ENCODE data around the gene COL24A1.
"Not testable (repeated sequence)": the region's sequence is repeated elsewhere in the genome, so short reads cannot be mapped to it uniquely, and the experiment has no call there.

The COL24A1 gene

DNA sequence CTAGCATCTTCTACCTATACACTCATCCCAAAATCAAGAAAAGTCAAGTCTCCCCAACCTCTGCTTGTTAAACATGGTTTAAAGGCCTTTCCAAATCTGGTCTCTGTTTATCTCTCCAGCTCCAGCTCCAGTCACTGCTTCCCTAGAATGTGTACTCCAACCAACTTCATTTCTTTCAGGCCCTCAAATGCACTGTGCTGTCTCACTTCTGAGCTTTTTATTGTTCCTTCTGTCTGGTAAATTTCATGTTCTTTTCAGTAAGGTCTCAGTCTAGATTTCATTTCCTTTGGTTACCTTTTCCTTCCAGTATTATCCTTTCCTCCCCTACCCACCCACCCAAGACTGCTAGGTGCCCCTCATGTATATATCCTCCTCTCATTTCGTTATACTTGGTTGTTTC, 3.7 kb downstream of the COL24A1 start:
- FAIRE-seq, result no peak

DNA sequence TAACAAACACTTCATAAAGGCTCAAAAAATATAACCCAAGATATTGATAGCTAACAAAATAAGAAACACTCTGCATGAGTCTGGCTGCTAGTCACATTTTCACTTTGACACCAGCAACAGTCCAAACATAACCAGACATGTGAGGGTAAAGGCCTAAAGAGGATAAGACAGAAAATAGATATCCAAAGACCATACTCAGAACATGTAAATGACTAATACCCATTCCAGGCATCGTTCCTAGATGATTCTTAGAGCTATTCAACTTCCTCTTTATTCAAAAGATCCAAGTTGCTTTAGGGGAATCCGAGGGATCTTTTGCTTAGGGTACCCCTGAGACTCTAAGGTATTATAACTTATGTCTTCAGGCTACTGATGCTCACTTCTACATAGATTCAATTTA, 5.1 kb downstream of the COL24A1 start:
- FAIRE-seq, result no peak

GRCh38 chr1:86150553-86151055, 6.0 kb downstream of the COL24A1 start:
- FAIRE-seq, result no peak

DNA sequence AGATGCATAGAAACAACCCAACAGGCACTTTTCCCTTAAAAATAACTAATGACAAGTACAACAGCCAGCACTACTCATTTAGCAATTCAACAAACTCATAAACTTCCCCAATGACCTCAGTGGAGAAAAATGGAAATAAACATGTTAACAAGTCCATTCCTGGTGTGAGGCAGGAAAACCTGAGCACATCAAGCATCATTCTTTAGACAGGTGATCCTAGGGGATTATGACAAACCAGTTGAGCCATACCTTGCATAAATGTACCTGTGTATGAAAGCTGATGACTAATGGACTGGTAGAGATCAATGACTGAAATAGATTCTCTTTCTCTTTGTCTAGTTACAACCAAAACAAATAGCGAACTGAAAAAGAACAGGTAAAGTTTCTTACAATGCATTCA, 7.0 kb downstream of the COL24A1 start:
- FAIRE-seq, result no peak

DNA sequence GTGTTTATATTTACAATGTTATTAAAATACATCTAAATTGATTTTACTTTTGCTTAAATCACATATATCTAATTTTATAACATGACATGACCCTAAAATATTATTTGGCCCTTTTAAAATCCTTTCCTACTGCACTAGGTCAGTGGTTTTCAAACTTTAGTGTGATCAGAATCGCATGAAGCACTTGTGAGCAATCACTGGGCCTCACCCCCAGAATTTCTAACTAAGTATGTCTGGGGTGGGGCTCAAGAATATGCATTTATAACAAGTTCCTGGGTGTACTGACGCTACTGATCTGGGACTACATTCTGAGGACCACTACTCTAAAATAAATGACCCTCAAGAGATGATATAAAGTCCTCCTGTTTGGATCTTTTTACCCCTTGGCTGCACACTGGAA, 8.8 kb downstream of the COL24A1 start:
- no peak for FAIRE-seq

GRCh38 chr1:86146566-86146965, 10.0 kb downstream of the COL24A1 start:
- no peak for FAIRE-seq

GRCh38 chr1:86140281-86140880, 16.2 kb downstream of the COL24A1 start:
- FAIRE-seq, result no peak

- no peak for FAIRE-seq
Measured at GRCh38 chr1:86138746-86139145, 17.8 kb downstream of the COL24A1 start.

DNA sequence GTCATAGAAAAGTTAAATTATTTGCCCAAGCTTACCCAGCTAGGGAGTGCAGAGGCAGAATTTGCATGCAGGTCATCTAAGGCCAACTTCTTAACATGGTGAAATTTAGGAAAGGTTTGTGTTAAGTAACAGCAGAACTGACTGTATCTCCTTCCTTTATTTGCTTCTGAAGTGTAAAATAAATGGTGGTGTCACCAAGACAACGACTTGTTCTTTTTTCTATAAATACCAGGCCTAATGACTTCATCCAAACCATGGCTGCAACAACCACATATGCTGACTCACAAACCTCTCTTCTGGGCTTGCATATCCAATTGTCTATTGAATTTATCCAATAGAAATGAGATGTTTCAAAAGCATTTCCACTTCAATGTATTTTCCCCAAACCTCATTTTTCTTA, 19.1 kb downstream of the COL24A1 start:
- FAIRE-seq, result no peak

DNA sequence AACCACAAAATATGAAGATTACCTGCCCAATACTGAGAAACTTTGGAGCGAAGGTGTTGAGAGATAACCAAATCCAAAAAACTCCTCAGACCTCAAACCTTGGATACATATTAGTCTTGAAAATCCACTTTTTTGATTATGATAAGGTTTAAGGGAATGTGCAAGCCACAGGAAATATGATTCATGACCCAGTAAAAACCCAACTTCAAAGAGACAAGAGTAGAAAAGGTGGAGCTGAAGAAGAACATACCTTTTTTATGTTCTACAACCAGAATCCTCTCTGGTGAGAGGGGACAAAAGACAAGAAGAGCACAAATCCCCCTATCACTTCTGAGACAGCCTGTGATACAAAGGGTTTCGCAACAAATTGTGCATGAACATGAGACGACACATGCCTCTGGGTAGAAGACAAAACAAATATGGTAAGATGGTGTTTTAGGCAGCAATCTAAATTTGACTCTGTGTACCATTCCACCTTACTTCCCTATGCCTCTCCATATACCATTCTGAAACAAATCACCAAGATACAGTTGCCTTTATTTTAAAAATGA, 37.3 kb downstream of the COL24A1 start:
- FAIRE-seq, result no peak

DNA sequence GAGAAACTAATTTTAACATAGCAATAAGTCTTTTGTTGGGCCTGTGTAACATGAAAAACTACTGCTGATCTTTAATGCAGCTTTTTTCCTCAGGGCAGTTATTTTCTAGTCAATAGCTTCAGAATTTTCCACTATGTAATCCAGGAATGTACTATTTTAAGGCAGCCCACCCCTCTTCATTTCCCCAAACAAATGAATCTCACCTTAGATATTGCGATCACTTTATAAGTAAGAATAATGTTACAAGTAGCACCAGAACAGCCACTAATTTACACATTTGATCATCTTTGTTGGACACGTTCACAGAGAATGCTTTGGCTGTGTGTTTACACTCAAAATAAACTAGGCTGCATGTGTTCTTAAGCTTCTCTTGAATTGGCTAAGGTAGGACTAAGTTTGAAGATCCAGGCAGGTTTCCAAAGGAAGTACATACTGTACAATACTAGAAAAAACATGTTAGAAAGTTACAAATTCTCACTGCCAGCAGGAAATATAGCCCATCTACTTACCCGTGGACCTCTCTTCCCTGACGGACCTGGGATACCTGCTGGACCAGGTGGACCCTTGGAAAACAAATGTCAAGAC, 41.7 kb downstream of the COL24A1 start:
- FAIRE-seq, result no peak

DNA sequence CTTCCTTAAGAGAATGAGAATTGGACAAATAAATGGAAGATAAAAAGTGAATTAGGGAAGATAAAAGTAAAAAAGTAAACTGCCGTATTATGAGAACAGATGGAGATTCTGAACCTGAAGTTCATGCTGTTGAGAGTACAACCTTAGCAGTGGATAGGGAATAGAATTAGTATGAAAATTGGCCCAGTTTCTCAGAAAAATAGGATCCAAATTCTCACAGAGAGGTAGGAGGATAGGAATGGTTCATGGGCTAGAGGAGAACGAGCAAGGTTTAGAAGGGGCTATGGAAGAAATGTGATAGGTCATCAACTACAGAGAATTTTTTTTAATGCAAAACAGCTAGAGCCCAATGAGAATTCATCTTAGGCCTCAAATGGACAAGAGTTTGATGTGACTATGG, 42.3 kb downstream of the COL24A1 start:
- FAIRE-seq, result no peak

- FAIRE-seq, result not testable (repeated sequence)
Measured at GRCh38 chr1:86111590-86111989, 45.0 kb downstream of the COL24A1 start.

DNA sequence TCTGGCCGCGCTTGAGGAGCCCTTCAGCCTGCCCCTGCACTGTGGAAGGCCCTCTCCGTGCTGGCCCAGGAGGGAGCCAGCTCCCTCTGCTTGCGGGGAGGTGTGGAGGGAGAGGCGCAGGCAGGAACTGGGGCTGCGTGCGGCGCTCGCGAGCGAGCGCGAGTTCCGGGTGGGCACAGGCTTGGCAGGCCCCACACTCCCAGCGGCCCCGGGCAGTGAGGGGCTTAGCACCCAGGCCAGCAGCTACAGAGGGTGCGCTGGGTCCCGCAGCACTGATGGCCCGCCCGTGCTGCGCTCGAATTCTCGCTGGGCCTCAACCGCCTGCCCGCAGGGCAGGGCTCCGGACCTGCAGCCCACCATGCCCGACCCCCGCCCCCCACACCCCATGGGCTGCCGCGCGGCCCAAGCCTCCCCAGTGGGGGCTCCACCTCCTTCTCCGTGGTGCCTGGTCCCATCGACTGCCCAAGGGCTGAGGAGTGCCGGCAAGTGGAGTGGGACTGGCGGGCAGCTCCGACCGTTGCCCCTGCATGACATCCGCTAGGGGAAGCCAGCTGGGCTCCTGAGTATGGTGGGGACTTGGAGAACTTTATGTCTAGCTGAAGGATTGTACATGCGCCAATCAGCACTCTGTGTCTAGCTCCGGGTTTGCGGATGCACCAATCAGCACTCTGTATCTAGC, 46.0 kb downstream of the COL24A1 start:
- no peak for FAIRE-seq

DNA sequence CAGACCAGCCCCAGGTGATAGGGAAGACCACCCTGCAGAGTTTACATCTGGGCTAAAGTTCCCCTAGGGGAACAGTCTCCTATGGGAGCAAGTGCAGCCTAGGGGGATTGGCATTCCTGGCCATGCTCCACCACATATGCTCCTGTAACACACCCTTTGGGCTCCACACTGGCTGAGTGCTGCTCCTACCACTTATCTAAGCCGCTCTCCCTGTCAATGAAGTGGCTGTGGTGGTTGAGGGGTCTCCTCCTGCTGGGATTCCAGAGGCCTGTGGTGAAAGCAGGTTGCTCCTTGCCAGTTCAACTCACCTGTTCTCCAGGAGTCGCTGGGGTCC, 51.1 kb downstream of the COL24A1 start:
- FAIRE-seq, result no peak

DNA sequence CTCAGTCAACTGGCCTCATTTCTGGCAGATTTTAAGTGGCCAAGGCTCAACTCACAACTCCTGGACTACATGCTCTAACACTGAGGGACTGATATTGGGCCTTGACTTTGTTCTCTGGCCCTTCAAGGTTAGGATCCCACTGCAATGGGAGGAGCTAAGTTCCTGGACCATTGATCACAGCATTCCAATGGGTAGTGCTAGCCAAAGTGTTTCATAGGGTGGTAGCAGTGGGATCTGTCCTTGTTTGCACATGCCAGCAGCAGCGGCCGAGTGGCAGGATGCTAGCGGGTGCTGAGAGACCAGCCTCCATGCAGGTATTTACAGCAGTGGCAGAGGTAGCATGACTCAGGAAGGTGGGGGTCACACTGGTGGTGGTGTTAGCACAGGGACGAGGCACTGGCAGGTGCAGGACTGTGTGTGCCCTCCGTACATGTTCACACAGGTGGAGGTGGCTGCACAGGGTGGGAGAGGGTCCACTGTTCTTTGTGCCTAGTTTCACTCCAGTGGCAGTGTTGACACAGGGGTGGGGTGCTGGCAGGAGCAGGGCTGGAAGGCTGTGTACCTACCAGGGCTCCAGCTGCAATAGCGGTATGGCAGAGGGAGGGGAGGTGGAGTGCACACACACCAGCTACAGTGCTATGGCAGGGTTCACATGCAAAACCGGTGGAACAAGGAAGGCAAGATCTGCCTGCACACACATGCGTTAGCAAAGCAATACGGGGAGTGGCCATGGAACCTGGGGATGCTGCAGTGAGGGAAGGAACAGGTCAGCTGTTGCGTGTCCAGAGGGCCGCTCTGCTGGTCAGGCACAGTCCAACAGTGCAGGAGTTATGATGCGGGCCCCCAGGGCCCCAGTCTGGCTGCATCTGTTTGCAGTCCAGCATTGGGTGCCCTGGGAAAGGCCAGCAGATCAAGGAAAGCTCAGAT, 51.7 kb downstream of the COL24A1 start:
- FAIRE-seq, result no peak

DNA sequence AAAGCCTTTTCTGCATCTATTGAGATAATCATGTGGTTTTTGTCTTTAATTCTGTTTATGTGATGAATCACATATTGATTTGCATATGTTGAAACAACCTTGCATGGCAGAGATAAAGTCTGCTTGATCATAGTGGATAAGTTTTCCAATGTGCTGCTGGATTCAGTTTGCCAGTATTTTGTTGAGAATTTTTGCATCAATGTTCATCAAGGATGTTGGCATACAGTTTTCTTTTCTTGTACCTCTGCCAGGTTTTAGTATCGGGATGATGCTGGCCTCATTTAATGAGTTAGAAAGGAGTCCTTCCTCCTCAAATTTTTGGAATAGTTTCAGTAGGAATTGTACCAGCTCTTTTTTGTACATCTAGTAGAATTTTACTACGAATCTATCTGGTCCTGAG, 55.0 kb downstream of the COL24A1 start:
- no peak for FAIRE-seq

GRCh38 chr1:86100401-86100800, 56.2 kb downstream of the COL24A1 start:
- FAIRE-seq, result no peak

DNA sequence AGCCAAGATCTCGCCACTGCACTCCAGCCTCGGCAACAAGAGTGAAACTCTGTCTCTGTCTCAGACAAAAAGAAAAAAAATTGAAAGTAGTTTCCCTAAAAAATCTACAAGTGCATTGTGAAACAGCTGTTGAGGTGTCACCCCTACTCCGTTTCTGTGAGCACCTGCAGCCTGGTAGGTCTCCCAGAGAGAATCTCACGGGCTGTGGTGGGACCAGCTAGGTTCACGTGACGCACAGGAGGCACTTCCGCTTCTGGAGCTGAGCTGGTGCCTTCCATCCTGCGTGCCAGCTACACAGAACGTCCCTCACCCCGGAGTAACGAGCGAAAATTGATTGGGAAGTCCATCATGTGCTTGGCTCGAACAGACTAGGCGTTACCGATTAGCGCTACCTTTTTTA, 66.8 kb downstream of the COL24A1 start:
- no peak for FAIRE-seq

- no peak for FAIRE-seq
Measured at GRCh38 chr1:86085741-86086409, 70.7 kb downstream of the COL24A1 start.

DNA sequence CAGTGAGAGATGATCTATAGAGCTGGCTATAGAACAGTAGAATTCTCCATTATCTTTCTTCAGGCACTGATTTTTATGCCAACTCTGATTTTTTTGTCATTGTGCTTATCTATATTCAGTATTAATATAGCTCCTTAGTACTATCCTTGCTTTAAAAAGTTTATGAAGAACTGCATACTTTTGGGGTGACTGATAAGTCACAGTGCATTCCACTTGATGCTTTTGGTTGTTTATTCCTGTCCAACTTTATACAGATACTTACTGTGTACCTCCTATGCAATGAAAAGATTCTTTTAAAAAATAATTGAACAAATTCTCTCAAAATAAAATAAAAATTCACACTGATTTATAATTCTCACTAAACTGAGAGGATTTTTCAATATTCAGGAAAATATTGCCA, 71.6 kb downstream of the COL24A1 start:
- FAIRE-seq, result no peak

DNA sequence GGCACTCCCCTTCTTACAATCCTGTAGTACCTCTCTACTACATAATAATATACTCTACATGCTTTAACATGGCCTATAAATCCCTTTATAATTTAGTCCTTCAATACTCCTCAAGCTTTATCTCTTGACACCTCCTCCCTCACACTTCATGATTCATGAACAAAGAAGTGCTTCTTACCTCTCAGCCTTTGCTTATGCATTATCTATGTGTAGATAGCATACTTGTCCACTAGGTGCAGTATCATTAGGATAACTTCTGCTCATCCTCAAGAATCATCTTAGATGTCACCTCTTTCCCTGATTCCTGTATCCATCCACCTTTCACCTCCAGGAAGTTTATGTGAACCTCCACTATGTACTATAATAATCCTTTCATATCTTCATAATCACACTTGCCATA, 74.4 kb downstream of the COL24A1 start:
- FAIRE-seq, result no peak

DNA sequence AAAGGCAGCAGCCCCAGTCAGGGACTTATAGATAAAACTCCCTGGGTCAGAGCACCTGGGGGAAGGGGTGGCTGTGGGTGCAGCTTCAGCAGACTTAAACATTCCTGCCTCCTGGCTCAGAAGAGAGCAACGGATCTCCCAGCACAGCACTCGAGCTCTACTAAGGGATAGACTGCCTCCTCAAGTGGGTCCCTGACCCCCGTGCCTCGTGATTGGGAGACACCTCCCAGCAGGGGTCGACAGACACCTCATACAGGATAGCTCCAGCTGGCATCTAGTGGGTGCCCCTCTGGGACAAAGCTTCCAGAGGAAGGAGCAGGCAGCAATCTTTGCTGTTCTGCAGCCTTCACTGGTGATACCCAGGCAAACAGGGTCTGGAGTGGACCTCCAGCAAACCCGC, 84.1 kb downstream of the COL24A1 start:
- not testable (repeated sequence) for FAIRE-seq

Measured in G401.6 (cell line).